Endothelial cell of umbilical vein (primary cell): ENCODE results near the gene GPD1L. TPM values are rescaled to one million over a fixed set of nuclear protein-coding genes. Genes with fewer than 3 reads are reported as not detected.

Source experiments
- BruUV-seq: library from RNA; stranded (reverse); fragments of 400-500 nt; replicated peaks from 2 replicates; lab custom pipeline; 2021; lab: Mats Ljungman, UMichigan
- CTCF ChIA-PET: fragments of 300-600, 350-600 bp; sonication (Branson Sonifier 250); formaldehyde crosslinking; loops from one replicate; lab custom pipeline; 2021; ENCODE audit warnings: antibody characterized with exemption, inconsistent platforms; lab: Charles Lee
- POLR2A ChIA-PET: fragments of 300-600, 350-600 bp; sonication (Branson Sonifier 250); formaldehyde crosslinking; loops from one replicate; lab custom pipeline; 2021; ENCODE audit warnings: antibody characterized with exemption, inconsistent platforms; lab: Charles Lee
- DNase-seq: peaks from one replicate; pipeline ENCODE4 v3.0.0-alpha.2; 2011; ENCODE audit warnings: low read depth, low spot score
- FAIRE-seq: peaks from 2 replicates; lab custom pipeline; 2011; peaks lifted over from hg19 to GRCh38; lab: Jason Lieb, UNC
- H2AFZ ChIP-seq: 2 replicates; pipeline ENCODE4 v1.6.0; 2012; ENCODE audit warnings: low read depth, low read length, control low read depth, inconsistent platforms
- H3K27ac ChIP-seq: 2 replicates; pipeline ENCODE4 v1.5.1; 2011; ENCODE audit warnings: low read depth, mild to moderate bottlenecking, control low read depth, low read length, moderate library complexity; ENCODE audit not compliant: insufficient read depth
- H3K27me3 ChIP-seq, 2 experiments: 2 replicates each; pipeline versions ENCODE4 v1.6.0 to v1.6.1; 2011; ENCODE audit warnings: low read length in 2 of 2, mixed read lengths in 1 of 2; ENCODE audit not compliant: control insufficient read depth in 2 of 2, insufficient read depth in 2 of 2
- H3K36me3 ChIP-seq, 2 experiments: 2 replicates in 1 of 2; 3 replicates in 1 of 2; pipeline ENCODE4 v1.5.1; 2011; ENCODE audit warnings: low read length in 2 of 2, mild to moderate bottlenecking in 1 of 2, moderate library complexity in 1 of 2; ENCODE audit not compliant: control insufficient read depth in 2 of 2, insufficient read depth in 2 of 2; ENCODE audit errors: extremely low read depth in 1 of 2
- H3K4me1 ChIP-seq: 3 replicates; pipeline ENCODE4 v1.5.1; 2011; ENCODE audit warnings: mild to moderate bottlenecking, low read length; ENCODE audit not compliant: control insufficient read depth, insufficient read depth; ENCODE audit errors: extremely low read depth
- H3K4me2 ChIP-seq: 2 replicates; pipeline ENCODE4 v1.6.1; 2011; ENCODE audit warnings: low read length, control low read depth, mixed read lengths; ENCODE audit not compliant: insufficient read depth
- H3K4me3 ChIP-seq, 3 experiments: fragments of 200-600 bp in 1 of 3; sonication (generic), shearing (Covaris generic) in 1 of 3; replicated peaks in 1 of 3; 2 replicates each; pipeline ENCODE4 v1.5.1; 2011 to 2016; ENCODE audit warnings: control low read depth in 3 of 3, low read length in 3 of 3, mild to moderate bottlenecking in 2 of 3, inconsistent platforms in 1 of 3, low read depth in 1 of 3, moderate library complexity in 1 of 3; ENCODE audit not compliant: insufficient read depth in 1 of 3
- H3K79me2 ChIP-seq: 2 replicates; pipeline ENCODE4 v1.6.0; 2012; ENCODE audit warnings: low read length, inconsistent platforms; ENCODE audit not compliant: control insufficient read depth, insufficient read depth
- H3K9ac ChIP-seq: replicated peaks from 2 replicates; pipeline ENCODE3; 2011; ENCODE audit warnings: low read length, control low read depth; ENCODE audit not compliant: insufficient read depth; ENCODE audit errors: extremely low read depth
- H3K9me1 ChIP-seq: replicated peaks from 3 replicates; pipeline ENCODE4 v1.6.0; 2011; ENCODE audit warnings: mild to moderate bottlenecking, low read length; ENCODE audit not compliant: control insufficient read depth, insufficient read depth; ENCODE audit errors: extremely low read depth
- H3K9me3 ChIP-seq: replicated peaks from 2 replicates; pipeline ENCODE4 v1.5.1; 2012; ENCODE audit warnings: low read length, inconsistent platforms; ENCODE audit not compliant: control insufficient read depth, insufficient read depth
- H4K20me1 ChIP-seq: replicated peaks from 2 replicates; pipeline ENCODE3; 2011; ENCODE audit warnings: mild to moderate bottlenecking, low read length; ENCODE audit not compliant: control insufficient read depth, insufficient read depth; ENCODE audit errors: extremely low read depth
- CTCF ChIP-seq, 2 donors: IDR thresholded peaks; 1 replicate in 1 of 2; 2 replicates in 1 of 2; pipeline ENCODE4 v1.5.1; 2011; ENCODE audit warnings: low read length in 2 of 2, mild to moderate bottlenecking in 2 of 2, moderate library complexity in 2 of 2, control low read depth in 1 of 2, inconsistent platforms in 1 of 2, low read depth in 1 of 2; ENCODE audit not compliant: insufficient read depth in 1 of 2; ENCODE audit errors: extremely low read depth in 1 of 2
- EZH2 ChIP-seq: IDR thresholded peaks from 2 replicates; pipeline ENCODE4 v1.6.1; 2012; ENCODE audit warnings: borderline replicate concordance, low read depth, mild to moderate bottlenecking, moderate library complexity, low read length, inconsistent platforms; ENCODE audit not compliant: severe bottlenecking
- FOS ChIP-seq: IDR thresholded peaks from 2 replicates; pipeline ENCODE4 v1.6.1; 2011; ENCODE audit warnings: mild to moderate bottlenecking, low read length, moderate library complexity, borderline replicate concordance; ENCODE audit not compliant: insufficient read depth
- GATA2 ChIP-seq: IDR thresholded peaks from 2 replicates; pipeline ENCODE4 v1.7.0; 2011; ENCODE audit warnings: low read depth, mild to moderate bottlenecking, moderate library complexity, mixed read lengths, low read length; ENCODE audit not compliant: insufficient read length, insufficient read depth
- JUN ChIP-seq: IDR thresholded peaks from 2 replicates; pipeline ENCODE4 v1.6.1; 2011; ENCODE audit warnings: borderline replicate concordance, low read depth; ENCODE audit not compliant: insufficient read length, insufficient read depth
- MYC ChIP-seq: IDR thresholded peaks from one replicate; pipeline ENCODE4 v1.6.1; 2011; ENCODE audit warnings: mild to moderate bottlenecking, low read depth, low read length
- POLR2A ChIP-seq: IDR thresholded peaks from 2 replicates; pipeline ENCODE4 v1.6.1; 2012; ENCODE audit warnings: low read depth, mild to moderate bottlenecking, control low read depth, low read length
- POLR2AphosphoS5 ChIP-seq: IDR thresholded peaks from 2 replicates; pipeline ENCODE4 v1.6.1; 2012; ENCODE audit warnings: low read depth, mild to moderate bottlenecking, control low read depth, low read length, moderate library complexity; ENCODE audit not compliant: insufficient read depth
- dilution Hi-C: fragments of 300-500 bp; cut with MboI; formaldehyde crosslinking; loops from one replicate; pipeline ENCODE4 v1.15.0; 2019; ENCODE audit warnings: low sequenced_read_pairs; ENCODE audit not compliant: extremely low pct_ligation_motif_present
- intact Hi-C: fragments of 100-400 bp; cut with micrococcal nuclease; formaldehyde crosslinking; loops from one replicate; pipeline ENCODE4 v1.10.0; 2022
- polyA plus RNA-seq, 4 experiments: library from polyadenylated mRNA; depleted of rRNA in 3 of 4; stranded (reverse) in 3 of 4; unstranded in 1 of 4; fragments of >200 nt; gene quantifications; 2 replicates each; pipeline versions ENCODE4 v1.2.1 to v1.2.3, GENCODE V29; 2011 to 2012; ENCODE audit warnings: missing spikeins in 1 of 4
- total RNA-seq: library from RNA; stranded (reverse); gene quantifications from 2 replicates; pipeline ENCODE4 v1.2.3, GENCODE V29; 2021
- TF ChIP-seq, protein P1 (sequence below): IDR thresholded peaks from 2 replicates; pipeline ENCODE4 v1.6.1; 2011; ENCODE audit not compliant: insufficient read depth, insufficient read length

GPD1L gene
- total and polyA plus RNA-seq, 2 donors (not counting 3 experiments of a cell fraction or from before 2014, with no cell fraction given) = 5.1 to 12.9 TPM

DNA sequence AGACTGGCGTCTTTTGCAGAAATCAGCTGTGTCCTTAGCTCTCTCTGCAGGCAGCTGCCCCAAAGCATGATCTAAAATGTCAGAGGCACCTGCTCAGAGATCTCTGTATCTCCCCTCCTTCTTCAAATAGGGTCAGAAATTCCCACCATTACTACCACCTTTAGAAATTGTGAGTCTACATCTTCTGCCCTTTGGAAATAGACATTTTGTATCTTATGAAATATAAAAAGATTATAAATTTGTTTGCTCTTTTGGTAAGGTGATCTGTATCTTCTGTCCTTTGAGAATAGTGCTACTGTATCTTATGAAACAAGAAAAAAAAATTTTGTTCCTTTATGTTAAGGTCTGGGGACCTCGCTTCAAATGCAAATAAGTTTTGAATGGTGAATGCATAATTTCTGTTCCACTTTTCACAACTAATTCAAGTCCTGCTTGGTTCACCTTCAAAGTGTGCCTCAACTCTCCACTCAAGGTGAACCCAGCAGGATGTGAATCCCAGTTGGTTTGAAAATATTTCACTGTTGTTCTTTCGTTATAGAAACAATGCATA is 28.3 kb upstream of the GPD1L start:
- dilution Hi-C loops = no loop called here
- FAIRE-seq = no peak
- H3K4me3 ChIP-seq = no peak overlapping the region

More for the DNA sequence above, 28.3 kb upstream of the GPD1L start:
- Histone ChIP-seq H3K9me1 (no peaks in the 10 kb centered on the region), H2AFZ (peak overlapping the region; percentile 95), H3K79me2 (no peaks in the 10 kb centered on the region), H3K9ac (no peak overlapping the region), H4K20me1 (no peaks in the 10 kb centered on the region), H3K4me2 (peak overlapping the region; percentile 34), H3K9me3 (no peaks in the 10 kb centered on the region), H3K36me3 (no peaks in the 10 kb centered on the region), H3K4me1 (peaks cover 9% of the 10 kb centered on the region), H3K27ac (no peak overlapping the region), H3K27me3 (peaks cover 0 to 1% of the 10 kb centered on the region in 2 experiments)
- ChIA-PET POLR2A (no interaction called here), CTCF (no interaction called here)
- BruUV-seq = no TSS peak
- DNase-seq = no peak
- TF ChIP-seq FOS (no peak), POLR2A (no peak), EZH2 (no peak), MYC (no peak), GATA2 (no peak), JUN (no peak), CTCF (IDR thresholded peaks at IDR 0.05; ENCODE audit: extremely low read depth in 1 of 2, insufficient read depth in 1 of 2, low read depth in 1 of 2, low read length in 2 of 2) (no peak), POLR2AphosphoS5 (no peak)
- TF ChIP-seq, protein P1, sequence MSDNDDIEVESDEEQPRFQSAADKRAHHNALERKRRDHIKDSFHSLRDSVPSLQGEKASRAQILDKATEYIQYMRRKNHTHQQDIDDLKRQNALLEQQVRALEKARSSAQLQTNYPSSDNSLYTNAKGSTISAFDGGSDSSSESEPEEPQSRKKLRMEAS = no peak
- intact Hi-C loops = no loop called here
